HepG2 (cell line): ENCODE results near the gene AKAP6. TPM values are rescaled to one million over a fixed set of nuclear protein-coding genes. Genes with fewer than 3 reads are reported as not detected.

Experiments
- ATAC-seq: fragments of 200-7000 bp; cut with Tn5 transposase; 3 replicates; pipeline ENCODE4 v1.9.1; 2020; ENCODE audit warnings: mild to moderate bottlenecking, moderate library complexity
- BruUV-seq: library from RNA; stranded (reverse); fragments of 400-500 nt; replicated peaks from 2 replicates; lab custom pipeline; 2021; lab: Mats Ljungman, UMichigan
- CTCF ChIA-PET: fragments of 300-600 bp; formaldehyde crosslinking; extraction: SDS; loops from one replicate; lab custom pipeline; 2021; ENCODE audit warnings: low total read pairs, inconsistent platforms, low intra/inter-chr PET ratio; lab: Yijun Ruan, JAX
- POLR2A ChIA-PET: fragments of 350-600 bp; sonication (Branson Sonifier 250); formaldehyde crosslinking; loops from one replicate; lab custom pipeline; 2020; ENCODE audit warnings: antibody characterized with exemption, inconsistent platforms; lab: Yijun Ruan, JAX
- DNase-seq: peaks from one replicate; pipeline ENCODE4 v3.0.0-alpha.2; 2015; ENCODE audit warnings: low spot score
- FAIRE-seq: peaks from 3 replicates; lab custom pipeline; 2011; peaks lifted over from hg19 to GRCh38; lab: Jason Lieb, UNC
- H2AFZ ChIP-seq: one replicate; pipeline ENCODE4 v1.6.1; 2011; ENCODE audit warnings: low read length, inconsistent platforms
- H3K27ac ChIP-seq: fragments of 300-600 bp; 3 replicates; pipeline ENCODE4 v1.8.0; 2011; ENCODE audit warnings: mixed run types, mild to moderate bottlenecking, mixed read lengths, low read length, inconsistent platforms; ENCODE audit not compliant: insufficient read depth; ENCODE audit errors: extremely low read length
- H3K27me3 ChIP-seq, 2 experiments: fragments of 200-600 bp in 1 of 2; 2 replicates in 1 of 2; 3 replicates in 1 of 2; pipeline versions ENCODE4 v1.6.0 to v1.8.0; 2011; ENCODE audit warnings: low read length in 2 of 2, mild to moderate bottlenecking in 2 of 2, moderate library complexity in 2 of 2, inconsistent platforms in 1 of 2; ENCODE audit not compliant: insufficient read depth in 2 of 2, control insufficient read depth in 1 of 2
- H3K36me3 ChIP-seq, 2 experiments: fragments of 200-600 bp in 1 of 2; replicated peaks in 1 of 2; 2 replicates in 1 of 2; 3 replicates in 1 of 2; pipeline versions ENCODE4 v1.5.1 to v1.8.0; 2011; ENCODE audit warnings: low read length in 2 of 2, inconsistent platforms in 1 of 2; ENCODE audit not compliant: insufficient read depth in 2 of 2, control insufficient read depth in 1 of 2
- H3K4me1 ChIP-seq: 2 replicates; pipeline ENCODE4 v1.5.1; 2012; ENCODE audit warnings: low read length, inconsistent platforms; ENCODE audit not compliant: insufficient read depth
- H3K4me2 ChIP-seq: 2 replicates; pipeline ENCODE4 v1.6.0; 2011; ENCODE audit warnings: low read depth, low read length, inconsistent platforms
- H3K4me3 ChIP-seq, 3 experiments: fragments of 200-600 bp in 1 of 3; sonication (generic), shearing (Covaris generic) in 1 of 3; replicated peaks in 1 of 3; 2 replicates each; pipeline ENCODE4 v1.5.1; 2011 to 2016; ENCODE audit warnings: low read length in 3 of 3, inconsistent platforms in 2 of 3, low read depth in 2 of 3, mild to moderate bottlenecking in 2 of 3, control low read depth in 1 of 3, mixed read lengths in 1 of 3; ENCODE audit not compliant: insufficient read depth in 1 of 3
- H3K79me2 ChIP-seq: one replicate; pipeline ENCODE4 v1.6.1; 2011; ENCODE audit warnings: low read length, inconsistent platforms; ENCODE audit not compliant: insufficient read depth
- H3K9ac ChIP-seq: 2 replicates; pipeline ENCODE4 v1.6.0; 2011; ENCODE audit warnings: mild to moderate bottlenecking, low read depth, low read length, inconsistent platforms; ENCODE audit not compliant: insufficient read depth
- H3K9me3 ChIP-seq: 2 replicates; pipeline ENCODE4 v1.5.1; 2012; ENCODE audit warnings: mild to moderate bottlenecking, low read length
- H4K20me1 ChIP-seq: 2 replicates; pipeline ENCODE4 v1.6.0; 2011; ENCODE audit warnings: inconsistent platforms, mild to moderate bottlenecking, low read length, moderate library complexity; ENCODE audit not compliant: insufficient read depth
- BHLHE40 ChIP-seq: IDR thresholded peaks from 2 replicates; pipeline ENCODE4 v1.6.1; 2011; ENCODE audit warnings: low read length, improper control_type of control experiment
- CBX5 ChIP-seq: sonication (generic); formaldehyde crosslinking; IDR thresholded peaks from 2 replicates; pipeline ENCODE4 v1.4.0; 2020; ENCODE audit warnings: missing genetic modification reagents, borderline replicate concordance
- HBP1 ChIP-seq: IDR thresholded peaks from 2 replicates; pipeline ENCODE4 v1.6.1; 2016; ENCODE audit warnings: low read depth, control low read depth
- HCFC1 ChIP-seq: fragments of 150-350 bp; IDR thresholded peaks from 2 replicates; pipeline ENCODE4 v1.6.1; 2014; ENCODE audit warnings: low read depth, low read length
- KDM1A ChIP-seq: IDR thresholded peaks from 2 replicates; pipeline ENCODE4 v1.6.1; 2016; ENCODE audit warnings: missing compliant biosample characterization
- ZMYM4 ChIP-seq: sonication (generic); formaldehyde crosslinking; IDR thresholded peaks from 2 replicates; pipeline ENCODE4 v1.8.1; 2023; ENCODE audit warnings: mild to moderate bottlenecking, missing genetic modification reagents
- ZNF800 ChIP-seq: sonication (generic); formaldehyde crosslinking; IDR thresholded peaks from 2 replicates; pipeline ENCODE4 v1.4.0; 2020; ENCODE audit warnings: missing genetic modification reagents
- WGBS: methylation state at CpG from one replicate; pipeline ENCODE4 v1.1.6; 2017; ENCODE audit warnings: low lambda C conversion rate; 5-methylcytosine and 5-hydroxymethylcytosine counted together
- in situ Hi-C: cut with HindIII; loops from 2 replicates; pipeline ENCODE4 v1.10.0; 2017; ENCODE audit warnings: low pct_unique_long_range_greater_than_20kb; ENCODE audit not compliant: extremely low pct_ligation_motif_present
- intact Hi-C: fragments of 100-400 bp; cut with micrococcal nuclease; formaldehyde crosslinking; loops from one replicate; pipeline ENCODE4 v1.10.0; 2022; ENCODE audit not compliant: unreplicated experiment
- polyA plus RNA-seq, 8 experiments: library from polyadenylated mRNA; depleted of rRNA in 3 of 8; stranded (reverse) in 7 of 8; unstranded in 1 of 8; fragments of >200 nt; fragmentation: Illumina TruSeq in 4 of 8; extraction: Trizol in 4 of 8; gene quantifications; 2 replicates each; pipeline versions ENCODE4 v1.2.1 to v1.2.3, GENCODE V29; 2011 to 2016; ENCODE audit warnings: low read depth in 4 of 8, missing spikeins in 1 of 8, mixed read lengths in 1 of 8; ENCODE audit not compliant: insufficient read depth in 1 of 8
- total RNA-seq, 5 experiments: library from RNA; depleted of rRNA; stranded (reverse); fragments of >200 nt; fragmentation: Illumina TruSeq; extraction: Trizol; gene quantifications; 2 replicates each; pipeline ENCODE4 v1.2.3, GENCODE V29; 2016; ENCODE audit warnings: low read depth in 1 of 5
- TF ChIP-seq, protein P1 (sequence below): sonication (generic); formaldehyde crosslinking; IDR thresholded peaks from 2 replicates; pipeline ENCODE4 v1.8.0; 2022; ENCODE audit warnings: mild to moderate bottlenecking, missing genetic modification reagents; ENCODE audit not compliant: insufficient replicate concordance

The AKAP6 gene
- total and polyA plus RNA-seq, 2 of the 13 experiments (the other 11 are each of a cell fraction or from before 2014, with no cell fraction given), result 1.4 TPM

DNA sequence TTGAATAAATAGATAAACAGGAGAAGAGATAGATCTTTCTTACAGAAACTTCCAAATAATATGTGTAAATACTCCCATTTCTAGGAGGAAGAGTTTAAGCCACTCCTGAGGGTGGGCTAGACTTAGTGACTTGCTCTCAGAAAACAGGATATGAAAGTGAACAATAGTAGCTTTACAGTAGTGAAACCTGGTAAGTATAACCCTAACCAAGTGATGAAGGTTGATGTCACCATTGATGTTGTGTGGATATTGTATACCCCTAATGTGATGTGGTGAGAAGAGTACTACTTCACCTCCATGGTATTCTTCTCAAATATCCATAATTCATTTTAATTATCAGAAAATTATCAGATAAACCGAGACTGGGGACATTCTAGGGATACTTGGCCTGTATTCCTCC, 20.9 kb downstream of the AKAP6 start:
- 0% methylated on average over 1 of the region's 1 CpG for WGBS
- no peaks in the 10 kb centered on the region for H3K36me3 ChIP-seq

DNA sequence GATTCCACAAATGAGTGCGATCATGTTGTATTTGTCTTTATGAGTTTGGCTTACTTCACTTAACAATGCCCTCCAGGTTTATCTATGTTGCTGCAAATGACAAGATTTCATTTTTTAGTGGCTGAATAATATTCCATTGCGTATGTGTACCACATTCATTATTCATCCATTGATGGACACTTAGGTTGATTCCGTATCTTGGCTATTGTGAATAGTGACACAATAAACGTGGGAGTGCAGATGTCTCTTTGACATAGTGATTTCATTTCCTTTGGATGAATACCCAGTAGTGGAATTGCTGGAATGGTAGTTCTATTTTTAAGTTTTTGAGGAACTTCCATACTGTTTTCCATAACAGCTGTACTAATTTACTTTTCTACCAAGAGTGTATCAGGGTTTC, 23.5 kb downstream of the AKAP6 start:
- Histone ChIP-seq H3K27ac (no peak overlapping the region), H2AFZ (no peak overlapping the region), H4K20me1 (no peaks in the 10 kb centered on the region), H3K4me3 (no peak overlapping the region), H3K4me2 (no peak overlapping the region), H3K4me1 (no peaks in the 10 kb centered on the region), H3K36me3 (no peaks in the 10 kb centered on the region), H3K79me2 (no peaks in the 10 kb centered on the region), H3K9ac (no peak overlapping the region), H3K27me3 (no peaks in the 10 kb centered on the region), H3K9me3 (no peaks in the 10 kb centered on the region)
- intact Hi-C loops (no loop called here), in situ Hi-C loops (no loop called here)
- CTCF ChIA-PET, result no interaction called here
- DNase-seq (no peak), ATAC-seq (no peak), FAIRE-seq (no peak)
- POLR2A ChIA-PET, result no interaction called here
- 39% methylated on average over 4 of the region's 4 CpGs for WGBS
- BruUV-seq, result no TSS peak
- TF ChIP-seq KDM1A (no peak), HCFC1 (no peak), ZMYM4 (CRISPR knock-in tag) (no peak), ZNF800 (CRISPR knock-in tag) (no peak), BHLHE40 (no peak), HBP1 (CRISPR knock-in tag) (no peak), CBX5 (CRISPR knock-in tag) (no peak)
- TF ChIP-seq, protein P1, sequence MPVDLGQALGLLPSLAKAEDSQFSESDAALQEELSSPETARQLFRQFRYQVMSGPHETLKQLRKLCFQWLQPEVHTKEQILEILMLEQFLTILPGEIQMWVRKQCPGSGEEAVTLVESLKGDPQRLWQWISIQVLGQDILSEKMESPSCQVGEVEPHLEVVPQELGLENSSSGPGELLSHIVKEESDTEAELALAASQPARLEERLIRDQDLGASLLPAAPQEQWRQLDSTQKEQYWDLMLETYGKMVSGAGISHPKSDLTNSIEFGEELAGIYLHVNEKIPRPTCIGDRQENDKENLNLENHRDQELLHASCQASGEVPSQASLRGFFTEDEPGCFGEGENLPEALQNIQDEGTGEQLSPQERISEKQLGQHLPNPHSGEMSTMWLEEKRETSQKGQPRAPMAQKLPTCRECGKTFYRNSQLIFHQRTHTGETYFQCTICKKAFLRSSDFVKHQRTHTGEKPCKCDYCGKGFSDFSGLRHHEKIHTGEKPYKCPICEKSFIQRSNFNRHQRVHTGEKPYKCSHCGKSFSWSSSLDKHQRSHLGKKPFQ, result no peak

More for the DNA sequence above, 20.9 kb downstream of the AKAP6 start:
- TF ChIP-seq ZNF800 (CRISPR knock-in tag), result no peak
- no peak overlapping the region for H3K4me2 ChIP-seq
- DNase-seq, result no peak
- ATAC-seq, result no peak
- no TSS peak for BruUV-seq
- H3K9ac ChIP-seq, result no peak overlapping the region
- in situ Hi-C loops (no loop called here), intact Hi-C loops (no loop called here)
- H3K9me3 ChIP-seq, result no peaks in the 10 kb centered on the region
- ChIA-PET CTCF (no interaction called here), POLR2A (no interaction called here)
- peaks cover 6% of the 10 kb centered on the region; the same call in 1 of the 2 replicates for H3K4me1 ChIP-seq
- H3K4me3 ChIP-seq, result no peak overlapping the region
- no peaks in the 10 kb centered on the region for H3K27me3 ChIP-seq
- no peak for FAIRE-seq
- H4K20me1 ChIP-seq, result no peaks in the 10 kb centered on the region
- no peak overlapping the region for H2AFZ ChIP-seq
- no peak overlapping the region for H3K27ac ChIP-seq
- H3K79me2 ChIP-seq, result no peaks in the 10 kb centered on the region
